BE2C (cell line): ENCODE results near the gene GPM6B.

Experiments
- DNase-seq: peaks from one replicate; pipeline ENCODE4 v3.0.0-alpha.2; 2020
- H3K27me3 ChIP-seq: fragments of 250-450 bp; sonication (Bioruptor Pico); 2 replicates; pipeline ENCODE4 v1.5.1; 2020; ENCODE audit warnings: mild to moderate bottlenecking
- H3K36me3 ChIP-seq: fragments of 250-450 bp; sonication (Bioruptor Pico); 2 replicates; pipeline ENCODE4 v1.5.1; 2020; ENCODE audit warnings: mild to moderate bottlenecking
- H3K4me1 ChIP-seq: fragments of 250-450 bp; sonication (Bioruptor Pico); 2 replicates; pipeline ENCODE4 v1.5.1; 2020
- H3K4me3 ChIP-seq: 2 replicates; pipeline ENCODE4 v1.5.1; 2011; ENCODE audit warnings: low read depth, low read length
- H3K9me3 ChIP-seq: fragments of 250-450 bp; sonication (Bioruptor Pico); 2 replicates; pipeline ENCODE4 v1.5.1; 2020
- TF ChIP-seq, protein P1 (sequence below): IDR thresholded peaks from 2 replicates; pipeline ENCODE4 v1.5.1; 2012; ENCODE audit warnings: mild to moderate bottlenecking, low read depth, low read length

The GPM6B gene

DNA sequence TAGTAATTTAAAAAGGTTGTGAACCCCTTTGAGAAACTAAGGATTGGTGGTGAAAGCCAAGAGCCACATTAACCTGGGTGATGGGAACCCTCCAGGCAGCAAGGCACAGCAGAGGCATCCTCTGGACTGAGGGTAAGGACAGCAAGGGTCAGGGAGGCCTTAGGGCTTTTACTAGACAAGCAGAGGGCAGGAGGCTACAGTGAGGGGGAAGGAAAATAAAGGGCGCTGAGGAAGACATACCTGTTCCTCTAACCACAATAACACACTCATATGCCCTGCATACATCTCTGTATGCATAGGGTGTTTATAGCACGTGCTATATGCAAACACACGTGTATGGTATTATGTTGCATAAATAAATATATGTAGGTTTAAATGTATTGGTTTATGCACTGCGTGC is 18.7 kb downstream of the GPM6B start:
- no peaks in the 10 kb centered on the region for H3K36me3 ChIP-seq
- no peaks in the 10 kb centered on the region for H3K4me1 ChIP-seq
- no peaks in the 10 kb centered on the region for H3K9me3 ChIP-seq
- H3K4me3 ChIP-seq: no peak overlapping the region
- TF ChIP-seq, protein P1, sequence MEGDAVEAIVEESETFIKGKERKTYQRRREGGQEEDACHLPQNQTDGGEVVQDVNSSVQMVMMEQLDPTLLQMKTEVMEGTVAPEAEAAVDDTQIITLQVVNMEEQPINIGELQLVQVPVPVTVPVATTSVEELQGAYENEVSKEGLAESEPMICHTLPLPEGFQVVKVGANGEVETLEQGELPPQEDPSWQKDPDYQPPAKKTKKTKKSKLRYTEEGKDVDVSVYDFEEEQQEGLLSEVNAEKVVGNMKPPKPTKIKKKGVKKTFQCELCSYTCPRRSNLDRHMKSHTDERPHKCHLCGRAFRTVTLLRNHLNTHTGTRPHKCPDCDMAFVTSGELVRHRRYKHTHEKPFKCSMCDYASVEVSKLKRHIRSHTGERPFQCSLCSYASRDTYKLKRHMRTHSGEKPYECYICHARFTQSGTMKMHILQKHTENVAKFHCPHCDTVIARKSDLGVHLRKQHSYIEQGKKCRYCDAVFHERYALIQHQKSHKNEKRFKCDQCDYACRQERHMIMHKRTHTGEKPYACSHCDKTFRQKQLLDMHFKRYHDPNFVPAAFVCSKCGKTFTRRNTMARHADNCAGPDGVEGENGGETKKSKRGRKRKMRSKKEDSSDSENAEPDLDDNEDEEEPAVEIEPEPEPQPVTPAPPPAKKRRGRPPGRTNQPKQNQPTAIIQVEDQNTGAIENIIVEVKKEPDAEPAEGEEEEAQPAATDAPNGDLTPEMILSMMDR: no peak
- DNase-seq: no peak
- H3K27me3 ChIP-seq: no peaks in the 10 kb centered on the region

GRCh38 chrX:13797512-13797911 is 19.4 kb downstream of the GPM6B start:
- TF ChIP-seq, protein P1: no peak

GRCh38 chrX:13794417-13794816 is 22.5 kb downstream of the GPM6B start:
- no peak overlapping the region for H3K4me3 ChIP-seq
- no peaks in the 10 kb centered on the region for H3K9me3 ChIP-seq
- DNase-seq: no peak
- no peaks in the 10 kb centered on the region for H3K36me3 ChIP-seq
- H3K4me1 ChIP-seq: no peaks in the 10 kb centered on the region
- TF ChIP-seq, protein P1: no peak
- H3K27me3 ChIP-seq: no peaks in the 10 kb centered on the region

More at GRCh38 chrX:13797512-13797911, 19.4 kb downstream of the GPM6B start:
- H3K36me3 ChIP-seq: no peaks in the 10 kb centered on the region
- no peaks in the 10 kb centered on the region for H3K27me3 ChIP-seq
- H3K9me3 ChIP-seq: no peaks in the 10 kb centered on the region
- no peaks in the 10 kb centered on the region for H3K4me1 ChIP-seq
- H3K4me3 ChIP-seq: no peak overlapping the region
- DNase-seq: no peak

GRCh38 chrX:13793897-13794296 is 23.0 kb downstream of the GPM6B start:
- no peaks in the 10 kb centered on the region for H3K36me3 ChIP-seq
- DNase-seq: no peak
- no peak overlapping the region for H3K4me3 ChIP-seq
- H3K9me3 ChIP-seq: no peaks in the 10 kb centered on the region
- no peaks in the 10 kb centered on the region for H3K27me3 ChIP-seq
- TF ChIP-seq, protein P1: no peak
- H3K4me1 ChIP-seq: no peaks in the 10 kb centered on the region

- Histone ChIP-seq H3K36me3 (no peaks in the 10 kb centered on the region), H3K27me3 (no peaks in the 10 kb centered on the region), H3K4me1 (no peaks in the 10 kb centered on the region), H3K9me3 (no peaks in the 10 kb centered on the region), H3K4me3 (no peak overlapping the region)
- TF ChIP-seq, protein P1: no peak
- DNase-seq: no peak
Measured at GRCh38 chrX:13791559-13791958, 25.3 kb downstream of the GPM6B start.

DNA sequence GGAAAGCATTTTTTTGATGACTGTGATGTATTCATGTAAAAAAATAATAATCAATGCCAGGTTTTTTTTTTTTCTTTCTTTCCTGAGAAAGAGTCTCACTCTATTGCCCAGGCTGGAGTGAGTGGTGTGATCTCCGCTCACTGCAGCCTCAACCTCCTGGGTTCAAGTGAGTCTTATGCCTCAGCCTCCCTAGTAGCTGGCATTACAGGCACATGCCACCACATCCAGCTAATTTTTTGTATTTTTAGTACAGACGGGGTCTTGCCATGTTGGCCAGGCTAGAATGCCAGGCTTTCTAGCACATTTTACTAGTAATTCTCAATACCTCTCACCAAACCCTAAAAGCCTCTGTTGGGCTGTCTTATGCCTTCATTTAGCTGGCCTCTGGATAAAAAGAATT is 25.7 kb downstream of the GPM6B start:
- no peaks in the 10 kb centered on the region for H3K36me3 ChIP-seq
- no peaks in the 10 kb centered on the region for H3K4me1 ChIP-seq
- H3K4me3 ChIP-seq: no peak overlapping the region
- H3K9me3 ChIP-seq: no peaks in the 10 kb centered on the region
- no peak for DNase-seq
- no peaks in the 10 kb centered on the region for H3K27me3 ChIP-seq
- TF ChIP-seq, protein P1: no peak
